NK-92 (cell line): ENCODE data around the gene PDCD11.
"Not testable (repeated sequence)": the region's sequence is repeated elsewhere in the genome, so short reads cannot be mapped to it uniquely, and the experiment has no call there.

ENCODE experiments used
- DNase-seq: peaks from one replicate; lab custom pipeline; 2025; ENCODE audit not compliant: unreplicated experiment; lab: John Stamatoyannopoulos, UW

The PDCD11 gene

DNA sequence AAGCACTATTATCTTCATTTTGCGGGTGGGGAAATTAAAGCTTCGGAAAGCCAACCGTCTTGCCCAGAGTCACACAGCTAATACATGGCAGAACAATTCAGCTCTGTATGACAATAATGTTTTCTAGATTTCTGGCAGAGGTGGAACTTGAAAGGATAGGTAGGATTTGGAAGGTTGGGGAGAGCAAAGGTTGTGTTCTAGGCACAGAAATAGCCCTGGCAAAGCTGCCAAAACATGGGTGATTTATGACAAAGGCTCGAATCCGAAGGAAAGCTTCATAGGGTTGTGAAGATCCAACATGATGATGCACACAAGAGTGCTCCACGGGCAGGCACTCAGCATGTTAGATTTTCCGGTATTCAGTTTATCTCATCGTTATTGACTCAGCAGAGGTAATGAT, 19.2 kb downstream of the PDCD11 start:
- no peak for DNase-seq

DNA sequence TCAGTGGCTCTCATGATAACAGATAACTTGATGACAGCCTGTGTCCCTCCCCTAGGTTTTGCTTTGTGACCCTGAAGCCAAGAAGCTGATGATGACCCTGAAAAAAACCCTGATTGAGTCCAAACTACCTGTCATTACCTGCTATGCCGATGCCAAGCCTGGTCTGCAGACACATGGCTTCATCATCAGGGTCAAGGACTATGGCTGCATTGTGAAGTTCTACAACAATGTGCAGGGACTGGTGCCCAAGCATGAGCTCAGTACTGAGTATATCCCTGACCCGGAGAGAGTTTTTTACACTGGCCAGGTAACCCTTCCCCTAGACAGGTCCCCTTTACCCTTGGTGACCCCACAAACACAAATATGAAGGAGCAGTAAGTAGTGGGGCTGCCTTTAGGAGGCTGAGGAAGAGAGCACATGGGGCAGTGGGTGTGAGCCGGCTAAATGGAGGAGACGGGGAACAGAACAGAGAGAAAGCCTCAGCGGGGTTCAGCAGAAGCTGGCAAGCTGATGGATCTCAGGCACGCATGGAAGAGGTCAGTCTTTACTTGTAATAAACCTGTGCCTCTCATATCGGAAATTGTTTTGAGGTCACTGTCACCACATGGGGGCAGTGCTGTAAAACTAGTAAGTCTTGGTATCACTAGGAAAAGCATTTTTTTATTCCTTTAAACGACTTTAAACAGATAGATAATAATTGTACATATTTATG, 20.2 kb downstream of the PDCD11 start:
- no peak for DNase-seq

DNA sequence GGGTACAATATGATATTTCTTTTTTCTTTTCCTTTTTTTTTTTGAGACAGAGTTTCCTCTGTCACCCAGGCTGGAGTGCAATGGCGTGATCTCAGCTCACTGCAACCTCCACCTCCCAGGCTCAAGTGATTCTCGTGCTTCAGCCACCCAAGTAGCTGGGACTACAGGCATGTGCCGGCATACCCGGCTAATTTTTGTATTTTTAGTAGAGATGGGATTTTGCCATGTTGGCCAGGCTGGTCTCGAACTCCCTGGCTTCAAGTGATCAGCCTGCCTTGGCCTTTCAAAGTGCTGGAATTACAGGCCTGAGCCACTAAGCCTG, 20.7 kb downstream of the PDCD11 start:
- not testable (repeated sequence) for DNase-seq

DNA sequence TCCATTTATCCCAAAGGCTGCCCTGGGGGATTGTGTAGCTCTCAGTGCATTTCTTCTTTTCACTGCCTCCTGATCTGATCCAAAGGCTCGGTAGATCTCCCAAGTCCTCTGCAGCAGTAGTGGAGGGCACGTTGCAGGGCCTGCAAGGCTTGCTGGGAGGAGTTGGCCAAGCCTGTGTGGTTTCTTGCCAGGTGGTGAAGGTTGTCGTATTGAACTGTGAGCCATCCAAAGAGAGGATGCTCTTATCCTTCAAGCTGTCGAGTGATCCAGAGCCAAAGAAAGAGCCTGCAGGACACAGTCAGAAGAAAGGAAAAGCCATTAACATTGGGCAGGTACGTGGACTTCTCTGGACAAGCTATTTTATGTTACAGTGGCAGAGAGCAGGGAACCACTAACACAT, 21.2 kb downstream of the PDCD11 start:
- no peak for DNase-seq

DNA sequence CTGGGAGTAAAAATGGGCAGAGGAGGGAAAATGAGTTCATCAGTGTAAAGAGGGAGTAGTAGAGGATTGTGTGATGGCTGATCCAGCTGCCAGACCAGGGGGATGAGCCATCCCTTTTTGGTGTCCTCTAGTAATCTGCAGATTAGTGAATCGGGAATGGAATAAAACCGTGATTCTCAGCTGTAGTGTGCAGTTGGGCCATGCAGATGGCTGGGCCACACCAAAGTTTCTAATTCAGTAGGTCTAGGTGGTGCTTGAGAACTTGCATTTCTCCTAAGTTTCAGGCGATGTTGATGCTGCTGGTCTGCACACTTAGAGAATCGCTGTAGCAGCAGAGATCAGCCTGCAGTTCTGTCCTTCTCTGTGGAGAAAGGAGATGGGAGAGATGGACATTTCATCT, 22.7 kb downstream of the PDCD11 start:
- no peak for DNase-seq

DNA sequence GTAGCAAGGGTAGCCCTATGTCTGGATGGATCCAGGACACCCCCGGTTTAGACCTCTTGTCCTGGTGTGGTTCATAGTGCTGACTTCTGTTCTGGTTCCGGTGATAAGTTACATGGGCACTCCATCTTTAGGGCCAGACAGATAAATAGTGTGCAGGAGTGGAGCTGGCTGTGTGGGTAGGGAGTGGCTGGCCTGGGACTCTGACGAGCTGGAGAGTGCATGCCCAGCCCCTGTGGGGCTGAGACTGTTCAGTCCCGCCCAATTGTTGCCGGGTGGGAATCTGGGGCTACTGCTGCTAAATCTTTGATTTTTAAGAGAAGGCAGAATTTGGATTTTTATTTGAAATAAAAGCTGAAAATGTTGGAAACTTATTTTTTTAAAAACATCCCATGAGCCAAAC, 27.3 kb downstream of the PDCD11 start:
- DNase-seq, result no peak

DNA sequence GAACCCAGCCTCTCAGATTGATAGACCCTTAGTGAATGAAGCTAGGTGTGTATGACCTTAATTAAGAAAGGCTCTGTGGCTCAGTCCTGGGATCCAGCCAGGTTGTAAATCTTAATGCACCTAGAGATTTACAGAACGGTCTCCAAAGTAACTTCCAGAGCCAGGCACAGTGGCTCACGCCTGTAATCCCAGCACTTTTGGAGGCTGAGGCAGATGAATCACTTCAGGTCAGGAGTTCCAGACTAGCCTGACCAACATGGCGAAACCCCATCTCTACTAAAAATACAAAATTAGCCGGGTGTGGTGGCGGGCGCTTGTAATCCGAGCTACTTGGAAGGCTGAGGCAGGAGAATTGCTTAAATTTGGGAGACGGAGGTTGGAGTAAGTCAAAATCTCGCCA, 31.4 kb downstream of the PDCD11 start:
- DNase-seq, result no peak

DNA sequence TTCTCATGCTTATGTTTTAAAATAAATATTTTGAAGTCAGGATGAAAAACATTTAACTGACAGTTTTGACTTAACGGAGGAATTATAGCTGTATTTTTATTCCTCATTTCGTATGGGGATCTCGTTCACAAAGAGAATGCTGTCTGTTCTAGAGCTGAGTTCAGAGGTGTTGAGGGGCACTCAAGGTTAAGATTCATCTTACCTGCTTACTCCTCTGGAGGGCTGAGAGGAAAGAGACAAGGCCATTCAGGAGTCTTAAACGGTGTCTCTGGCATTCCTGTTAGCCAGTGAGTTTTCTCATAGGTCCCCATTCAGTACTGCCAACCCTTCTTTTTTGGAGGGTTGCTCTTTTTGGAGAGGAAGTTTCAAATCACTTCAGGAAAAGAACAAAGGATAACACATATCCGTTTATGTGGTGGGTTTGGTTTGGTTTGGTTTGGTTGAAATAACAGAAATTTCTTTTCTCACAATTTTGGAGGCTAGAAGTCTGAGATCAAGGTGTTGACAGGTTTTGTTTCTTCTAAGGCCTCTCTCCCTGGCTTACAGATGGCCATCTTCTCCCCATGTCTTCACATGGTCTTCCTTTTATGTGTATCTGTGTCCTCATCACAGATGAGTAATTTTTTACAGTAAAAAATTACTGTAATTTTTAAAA, 32.7 kb downstream of the PDCD11 start:
- DNase-seq, result no peak

DNA sequence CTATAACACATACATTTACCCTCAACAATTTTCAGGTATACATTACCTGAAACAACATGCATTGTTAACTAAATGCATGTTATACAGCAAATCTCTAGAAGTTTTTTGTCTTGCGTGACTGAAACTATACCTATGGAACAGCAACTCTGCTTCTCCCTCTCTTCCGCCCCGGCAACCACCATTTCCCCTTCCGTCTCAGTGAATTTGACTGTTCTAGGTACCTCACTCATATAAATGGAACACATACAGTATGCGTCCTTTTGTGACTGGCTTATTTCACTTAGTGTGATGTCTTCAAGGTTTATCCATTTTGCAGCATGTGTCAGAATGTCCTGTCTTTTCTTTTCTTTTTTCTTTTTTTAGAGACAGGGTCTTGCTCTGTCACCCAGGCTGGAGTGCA, 33.2 kb downstream of the PDCD11 start:
- no peak for DNase-seq

DNA sequence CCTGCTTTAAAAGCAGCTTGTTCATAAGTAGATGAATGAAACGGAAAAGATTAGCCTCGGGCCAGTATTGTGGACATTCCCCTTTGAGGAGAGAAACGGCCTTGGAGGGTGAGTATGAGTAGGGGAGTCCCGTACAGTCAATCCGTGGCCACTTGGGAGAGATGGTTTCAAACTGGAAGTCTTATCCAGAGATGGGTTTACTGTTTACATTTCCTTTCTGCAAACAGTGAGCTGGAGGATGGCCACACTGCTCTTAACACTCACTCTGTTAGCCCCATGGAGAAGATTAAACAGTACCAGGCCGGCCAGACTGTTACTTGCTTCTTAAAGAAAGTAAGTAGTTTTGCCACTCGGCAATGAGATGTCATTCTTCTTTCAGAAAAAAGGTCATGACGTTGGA, 35.5 kb downstream of the PDCD11 start:
- no peak for DNase-seq

DNA sequence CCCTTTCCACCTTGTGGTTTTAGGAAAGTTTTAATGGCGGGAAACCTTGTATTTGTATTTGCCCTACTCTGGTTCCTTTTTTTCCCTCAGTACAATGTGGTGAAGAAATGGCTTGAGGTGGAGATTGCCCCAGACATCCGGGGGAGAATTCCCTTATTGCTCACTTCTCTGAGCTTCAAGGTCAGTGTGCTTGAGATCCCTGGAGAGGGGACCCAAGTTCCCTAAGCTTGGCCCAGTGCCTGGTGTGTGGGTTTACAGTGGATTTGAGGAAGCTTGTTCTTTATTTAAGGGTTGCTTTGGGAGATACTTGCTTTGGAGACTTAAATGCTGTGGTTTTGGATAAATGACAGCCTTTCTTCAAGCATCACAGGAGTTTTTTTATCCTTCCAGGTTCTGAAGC, 37.4 kb downstream of the PDCD11 start:
- no peak for DNase-seq

DNA sequence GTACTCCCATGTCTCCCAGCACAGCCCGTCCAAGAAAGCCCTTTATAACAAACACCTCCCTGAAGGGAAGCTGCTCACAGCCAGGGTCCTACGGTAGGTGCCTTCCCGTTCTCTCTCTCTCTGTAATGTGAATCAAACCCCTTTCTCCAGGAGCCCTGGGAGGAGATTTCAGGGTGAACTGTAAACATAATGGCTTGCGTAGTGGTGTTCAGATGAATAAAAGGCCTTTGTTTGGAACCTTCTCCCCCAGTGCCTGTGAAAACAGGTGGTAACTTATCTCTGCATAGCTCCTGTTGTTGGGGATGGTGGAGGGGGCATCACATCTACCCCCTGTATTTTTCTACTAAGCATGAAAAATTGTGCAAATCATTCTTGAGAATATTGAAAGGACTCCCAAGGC, 43.4 kb downstream of the PDCD11 start:
- DNase-seq, result no peak

DNA sequence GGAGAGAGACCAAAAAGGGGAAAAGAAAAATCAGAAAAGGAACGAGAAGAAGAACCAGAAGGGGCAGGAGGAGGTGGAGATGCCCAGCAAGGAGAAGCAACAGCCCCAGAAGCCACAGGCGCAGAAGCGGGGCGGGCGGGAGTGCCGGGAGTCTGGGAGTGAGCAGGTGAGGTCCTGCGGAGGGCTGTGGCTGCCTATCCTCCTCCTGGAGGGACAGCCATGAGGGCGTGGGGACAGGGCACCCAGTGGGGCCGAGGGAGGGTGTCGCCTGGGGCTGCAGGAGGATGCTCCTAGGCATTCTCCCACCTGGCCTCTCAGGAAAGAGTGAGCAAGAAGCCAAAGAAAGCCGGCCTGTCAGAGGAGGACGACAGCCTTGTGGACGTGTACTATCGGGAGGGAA, 44.0 kb downstream of the PDCD11 start:
- DNase-seq, result no peak

DNA sequence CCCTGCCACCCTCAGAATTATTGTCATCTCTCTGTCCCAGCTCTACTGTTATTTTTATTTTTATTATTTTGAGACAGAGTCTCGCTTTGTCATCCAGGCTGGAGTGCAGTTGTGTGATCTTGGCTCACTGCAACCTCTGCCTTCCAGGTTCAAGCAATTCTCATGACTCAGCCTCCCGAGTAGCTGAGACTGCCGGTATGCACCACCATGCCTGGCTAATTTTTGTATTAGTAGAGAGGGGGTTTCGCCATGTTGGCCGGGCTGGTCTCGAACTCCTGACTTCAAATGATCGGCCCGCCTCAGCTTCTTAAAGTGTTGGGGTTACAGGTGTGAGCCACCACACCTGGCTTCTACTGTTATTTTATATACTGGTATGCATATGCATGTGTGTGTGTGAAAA, 44.8 kb downstream of the PDCD11 start:
- DNase-seq, result no peak

DNA sequence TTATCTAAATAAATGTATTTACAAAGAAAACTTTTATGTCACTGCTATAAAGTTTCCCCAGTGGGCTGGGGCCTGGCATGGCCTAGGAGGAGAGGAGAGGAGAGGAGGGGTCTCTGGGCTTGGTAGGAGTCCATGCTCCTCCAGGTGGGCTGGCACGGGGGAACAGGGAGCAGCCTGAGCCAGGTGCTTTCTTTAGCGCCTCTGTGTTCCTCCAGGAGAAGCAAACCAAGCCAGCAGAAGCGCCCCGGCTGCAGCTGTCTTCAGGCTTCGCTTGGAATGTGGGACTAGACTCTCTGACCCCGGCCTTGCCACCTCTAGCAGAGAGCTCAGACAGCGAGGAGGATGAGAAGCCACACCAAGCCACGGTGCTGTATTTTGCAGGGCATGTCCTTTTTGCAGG, 45.2 kb downstream of the PDCD11 start:
- no peak for DNase-seq

DNA sequence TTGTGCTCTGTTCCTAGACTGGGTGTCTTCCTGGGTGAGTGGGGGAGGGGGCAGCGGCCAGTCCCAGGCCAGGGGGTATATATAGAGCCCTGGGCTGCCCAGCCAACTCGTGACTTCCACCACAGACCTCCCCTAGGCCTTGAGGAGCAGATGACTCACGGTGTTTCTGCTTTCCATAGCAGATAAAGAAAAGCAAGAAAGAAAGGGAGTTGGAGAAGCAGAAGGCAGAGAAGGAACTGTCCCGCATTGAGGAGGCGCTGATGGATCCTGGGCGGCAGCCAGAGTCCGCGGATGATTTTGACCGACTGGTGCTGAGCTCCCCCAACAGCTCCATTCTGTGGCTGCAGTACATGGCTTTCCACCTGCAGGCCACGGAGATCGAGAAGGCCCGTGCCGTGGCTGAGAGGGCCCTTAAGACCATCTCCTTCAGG, 45.6 kb downstream of the PDCD11 start:
- DNase-seq, result no peak

DNA sequence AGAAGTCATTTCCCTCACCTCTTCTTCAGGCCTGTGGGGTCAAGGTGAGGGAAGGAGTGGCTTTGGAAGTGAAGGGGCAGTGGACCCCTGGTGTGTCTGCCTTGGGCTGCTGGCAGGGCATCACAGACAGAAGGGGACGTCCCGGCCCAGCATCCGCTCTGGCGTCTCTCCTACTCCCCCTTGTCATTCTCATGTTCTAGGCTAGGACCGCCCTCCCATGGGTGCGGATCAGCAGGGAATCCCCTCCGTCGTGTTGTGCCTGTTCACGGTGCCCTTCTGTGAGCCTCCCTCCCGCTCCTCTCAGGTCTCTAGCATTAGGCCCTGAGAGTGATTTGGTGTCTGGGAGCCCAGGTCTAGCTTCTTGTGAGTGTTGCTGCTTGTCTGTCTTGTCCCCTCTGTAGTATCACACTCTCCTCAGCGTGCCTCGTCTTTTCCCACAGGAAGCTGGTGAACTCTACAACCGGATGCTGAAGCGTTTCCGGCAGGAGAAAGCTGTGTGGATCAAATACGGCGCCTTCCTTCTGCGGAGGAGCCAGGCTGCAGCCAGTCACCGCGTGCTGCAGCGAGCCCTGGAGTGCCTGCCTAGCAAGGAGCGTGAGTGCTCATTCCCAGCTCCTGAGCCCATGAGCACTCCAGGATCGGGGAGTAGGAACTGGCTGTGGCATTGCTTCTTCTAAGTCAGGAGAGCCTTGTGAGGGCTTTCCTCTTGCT, 47.2 kb downstream of the PDCD11 start:
- DNase-seq, result no peak

DNA sequence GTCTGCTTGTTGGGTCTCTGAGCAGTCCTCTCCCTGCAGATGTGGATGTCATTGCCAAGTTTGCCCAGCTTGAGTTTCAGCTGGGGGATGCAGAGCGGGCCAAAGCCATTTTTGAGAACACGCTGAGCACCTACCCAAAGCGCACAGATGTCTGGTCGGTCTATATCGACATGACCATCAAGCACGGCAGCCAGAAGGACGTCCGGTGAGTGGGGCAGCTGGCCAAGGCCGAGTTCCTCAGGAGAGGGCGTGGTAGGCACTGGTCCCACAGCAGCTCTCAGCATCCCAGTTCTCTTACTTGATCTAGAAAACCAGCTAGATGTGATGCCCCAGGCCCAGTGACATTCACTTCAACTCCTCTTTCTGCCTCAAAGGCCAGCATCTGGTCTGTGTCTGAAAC, 48.1 kb downstream of the PDCD11 start:
- DNase-seq, result no peak

DNA sequence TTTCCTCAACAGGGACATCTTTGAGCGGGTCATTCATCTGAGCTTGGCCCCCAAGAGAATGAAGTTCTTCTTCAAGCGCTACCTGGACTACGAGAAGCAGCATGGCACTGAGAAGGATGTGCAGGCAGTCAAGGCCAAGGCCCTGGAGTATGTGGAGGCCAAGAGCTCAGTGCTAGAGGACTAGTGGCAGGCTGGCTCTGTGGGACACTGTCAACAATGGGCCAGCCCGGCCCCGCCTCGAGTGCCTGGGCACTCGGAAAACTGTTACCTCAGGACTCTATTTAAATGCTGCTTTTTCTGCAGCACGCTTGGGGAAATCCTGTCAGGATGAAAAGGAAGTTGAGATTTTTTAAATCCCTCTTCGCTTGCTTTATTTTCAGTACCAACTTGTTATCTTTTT, 48.9 kb downstream of the PDCD11 start:
- DNase-seq, result no peak

DNA sequence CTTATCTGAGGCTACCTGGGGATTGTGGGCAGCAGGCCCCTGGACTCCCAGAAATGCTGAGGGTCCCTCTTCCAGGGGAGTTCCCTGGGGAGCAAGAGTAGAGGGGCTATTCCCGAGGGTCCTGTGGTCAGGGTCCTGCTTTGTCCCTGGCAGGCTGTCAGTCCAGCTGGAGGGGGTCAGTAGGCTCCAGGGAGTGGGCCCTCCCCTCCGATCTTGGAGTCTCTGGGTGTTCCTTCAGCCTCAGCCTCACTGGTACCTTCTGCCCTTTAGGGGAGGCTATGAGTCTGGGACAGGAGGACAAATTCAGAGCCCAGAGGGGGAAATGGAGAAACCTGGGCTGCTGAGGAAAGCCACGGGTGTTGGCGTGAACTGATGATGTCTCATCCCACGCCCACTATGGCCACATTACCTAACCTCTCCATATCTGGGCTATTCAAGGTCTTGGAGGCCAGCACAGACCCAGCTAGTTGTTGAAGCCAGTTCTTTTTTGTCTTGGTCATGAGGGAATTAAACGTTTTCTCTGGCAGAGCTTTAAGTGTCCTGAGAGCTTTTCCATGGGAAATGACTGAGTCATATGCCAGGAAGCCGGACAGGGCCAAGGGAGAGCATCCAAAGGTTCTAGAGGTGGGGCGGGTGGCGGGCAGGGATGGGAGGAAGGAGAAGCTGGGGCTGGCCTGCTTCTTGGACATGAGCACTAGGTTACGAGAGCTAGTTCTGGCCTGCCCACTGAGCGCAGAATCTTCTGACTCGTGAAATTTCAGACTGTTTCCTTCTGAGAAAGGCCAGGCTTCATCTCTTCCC, 49.5 kb downstream of the PDCD11 start:
- DNase-seq, result no peak

DNA sequence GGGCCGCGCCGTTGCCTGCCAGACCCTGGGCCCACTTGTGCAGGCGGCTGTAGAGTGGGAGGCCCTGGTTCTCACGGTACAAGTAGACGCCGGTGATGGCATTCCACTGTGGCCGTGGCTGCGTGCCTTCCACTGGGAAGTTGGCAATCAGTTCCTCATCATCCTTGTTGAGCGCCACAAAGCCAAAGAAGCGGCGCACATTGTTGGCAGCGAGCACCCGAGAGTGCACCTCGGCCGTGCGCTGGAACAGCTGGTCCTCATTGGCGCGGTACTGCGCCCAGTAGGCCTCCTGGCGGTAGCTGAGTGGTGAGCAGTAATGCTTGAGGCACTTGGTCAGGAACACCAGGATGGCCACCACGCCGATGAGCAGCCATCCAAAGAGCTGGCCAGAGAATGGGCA, 50.8 kb downstream of the PDCD11 start:
- no peak for DNase-seq

DNA sequence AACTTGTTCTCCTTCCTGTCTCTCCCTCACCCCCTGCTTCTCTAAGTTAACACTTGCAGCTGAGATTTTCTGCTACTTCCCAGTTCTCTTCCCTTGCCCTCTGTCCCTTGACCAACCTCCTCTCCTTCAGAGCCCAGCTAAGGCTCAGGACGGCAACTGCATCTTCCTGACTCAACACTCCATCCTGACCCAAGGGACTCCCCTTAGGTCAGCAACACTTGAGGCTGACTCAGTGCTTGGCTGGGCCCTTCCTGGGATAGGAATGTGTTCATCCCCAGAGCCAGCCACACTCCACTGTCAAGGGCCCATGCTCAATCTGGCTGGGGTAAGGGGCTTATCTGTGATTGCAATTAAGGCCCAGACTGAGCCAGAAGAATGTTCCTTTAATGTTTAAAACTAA, 52.3 kb downstream of the PDCD11 start:
- no peak for DNase-seq
